ENCODE measurements around the gene GBA3.

- TF ChIP-seq POLR2A (IDR thresholded peaks at IDR 0.05; ENCODE audit: low read length) (no peak), RAD21 (conservative IDR thresholded peaks at IDR 0.05 in 1 of 2, IDR thresholded peaks at IDR 0.05 in 1 of 2) (no peak), CTCF (IDR thresholded peaks at IDR 0.05) (no peak), POLR2AphosphoS2 (conservative IDR thresholded peaks at IDR 0.05; ENCODE audit: low read length) (no peak)
Measured at GRCh38 chr4:22672519-22672918, 20.2 kb upstream of the GBA3 start.

Measured in A549 (cell line).